Stimulated activated CD8-positive, alpha-beta memory T cell treated with anti-CD3 and anti-CD28 coated beads, Interleukin-12 subunit alpha, Interleukin-12 subunit beta, amount 100 ng/mL, for 24 hours (primary cell): ENCODE data around the gene RBMS3.
"Not testable (repeated sequence)": the region's sequence is repeated elsewhere in the genome, so short reads cannot be mapped to it uniquely, and the experiment has no call there.

Experiments used
- DNase-seq: peaks from one replicate; pipeline ENCODE4 v3.0.0-alpha.2; 2020; ENCODE audit errors: extremely low read depth

The RBMS3 gene

DNA sequence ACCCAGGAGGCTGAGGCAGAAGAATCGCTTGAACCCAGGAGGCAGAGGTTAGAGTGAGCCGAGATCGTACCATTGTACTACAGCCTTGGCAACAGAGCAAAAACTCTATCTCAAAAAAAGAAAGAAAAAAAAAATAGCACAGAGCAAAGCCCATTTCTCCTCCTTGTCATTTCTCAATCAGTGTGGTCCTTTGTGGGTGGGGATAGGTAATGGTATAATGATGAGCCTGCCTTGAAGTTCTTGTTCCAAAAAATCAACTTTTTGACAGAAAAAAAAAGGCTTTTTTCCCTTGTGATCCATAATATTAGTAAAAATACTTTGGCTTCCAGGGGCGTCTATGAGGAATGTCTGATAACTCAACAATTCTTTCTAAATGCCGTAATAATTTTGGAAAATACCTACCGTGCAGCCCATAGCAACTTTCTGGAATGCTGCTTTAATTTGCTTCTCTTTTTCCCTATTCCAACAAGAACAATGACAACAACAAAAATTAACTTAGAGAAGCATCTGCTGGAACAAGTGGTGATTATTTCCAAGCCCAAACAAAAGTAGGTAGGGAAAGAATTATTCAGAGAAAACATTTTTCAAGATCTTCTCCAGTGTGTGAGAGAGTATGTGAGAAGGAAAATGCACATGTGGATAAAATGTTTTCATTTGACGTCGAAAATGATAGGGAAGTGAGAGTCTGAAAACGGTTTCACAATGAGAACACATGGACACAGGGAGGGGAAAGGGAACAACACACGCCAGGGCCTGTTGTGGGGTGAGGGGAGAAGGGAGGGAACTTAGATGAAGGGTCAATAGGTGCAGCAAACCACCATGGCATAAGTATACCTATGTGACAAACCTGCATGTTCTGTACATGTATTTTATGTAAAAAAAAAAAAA lies 337.8 kb downstream of the RBMS3 start:
- no peak for DNase-seq

DNA sequence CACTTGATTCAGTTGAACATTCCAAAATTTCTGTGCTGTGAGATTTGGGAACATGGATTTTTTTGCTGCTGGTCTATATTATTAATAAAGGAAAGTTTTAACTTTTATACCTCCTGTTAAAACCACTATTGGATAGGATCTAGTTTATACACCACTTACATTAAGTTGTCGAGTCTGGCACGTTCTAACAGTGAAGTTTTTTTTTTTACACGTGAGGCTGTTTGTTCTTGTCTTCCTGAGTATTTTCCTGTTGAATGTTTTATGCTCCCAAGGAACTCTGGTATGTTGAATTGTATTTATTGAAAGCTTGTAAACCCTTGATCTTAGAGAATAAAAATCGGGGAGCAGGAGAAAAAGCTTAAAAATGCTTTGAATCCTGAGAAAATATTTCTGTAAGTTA lies 338.8 kb downstream of the RBMS3 start:
- no peak for DNase-seq

DNA sequence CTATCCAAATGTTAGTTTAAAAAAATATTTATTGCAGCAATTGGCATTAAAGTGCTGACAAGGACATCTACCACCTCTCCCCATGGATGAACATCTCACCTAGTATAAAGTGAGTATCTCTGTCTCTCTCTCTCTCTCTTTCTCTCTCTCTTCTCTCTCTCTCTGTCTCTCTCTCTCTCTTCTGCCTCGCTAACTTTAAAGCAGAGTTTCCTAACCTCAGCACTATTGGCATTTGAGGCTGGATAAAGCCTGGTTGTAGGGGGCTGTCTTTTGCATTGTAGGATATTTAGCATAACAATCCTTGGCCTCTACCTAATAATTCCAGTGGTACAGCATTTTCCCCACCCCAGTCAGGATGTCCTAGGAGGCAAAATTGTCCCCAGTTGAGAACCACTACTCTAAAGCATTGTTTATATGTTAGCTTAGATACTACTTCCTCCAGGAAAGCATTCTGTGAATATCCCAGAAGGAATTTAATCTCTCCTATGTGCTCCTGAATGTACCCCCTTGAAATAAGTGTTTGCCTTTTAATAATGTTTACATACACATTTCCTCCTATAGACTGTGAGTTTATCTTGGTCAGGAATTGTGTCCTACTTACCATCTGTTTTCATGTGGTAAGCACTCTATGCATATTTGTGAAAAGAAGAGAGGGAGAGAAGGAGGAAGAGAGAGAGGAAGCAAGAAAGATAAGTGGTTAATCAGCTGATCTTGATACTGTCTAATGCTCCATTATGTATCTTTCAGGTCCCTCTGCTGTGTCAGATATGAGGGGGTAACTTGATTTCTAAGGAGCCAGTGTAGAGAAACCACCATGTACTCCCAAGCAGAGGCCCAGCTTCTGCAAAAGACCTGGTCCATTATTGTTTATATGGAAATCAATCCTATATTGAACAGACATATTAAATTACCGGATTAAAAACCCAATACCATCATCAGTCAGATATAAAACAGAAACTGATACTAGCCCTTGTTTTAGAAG lies 346.6 kb downstream of the RBMS3 start:
- no peak for DNase-seq

DNA sequence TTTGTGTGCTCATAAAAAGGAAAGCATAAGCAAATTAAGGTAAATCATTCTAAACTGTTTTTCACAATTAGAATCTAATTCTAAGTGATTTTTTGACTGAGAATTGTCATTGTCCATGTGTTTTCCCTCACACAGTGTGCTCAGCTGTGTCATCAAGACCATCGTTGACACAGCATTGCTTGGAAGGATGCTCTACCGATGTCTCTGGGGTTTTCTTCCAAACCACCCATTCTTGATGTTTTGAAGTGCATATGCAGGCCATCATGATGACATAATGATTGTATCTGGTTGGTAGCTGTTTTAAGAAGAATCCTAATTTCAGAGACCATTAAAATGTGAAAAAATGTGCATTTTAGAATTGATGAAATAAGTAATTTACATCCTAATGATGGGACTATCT lies 347.9 kb downstream of the RBMS3 start:
- DNase-seq = no peak

- no peak for DNase-seq
These were observed 355.0 kb downstream of the RBMS3 start for GRCh38 chr3:29635888-29636287.

GRCh38 chr3:29637068-29637467 lies 356.2 kb downstream of the RBMS3 start:
- DNase-seq = no peak

GRCh38 chr3:29639578-29640290 lies 358.9 kb downstream of the RBMS3 start:
- DNase-seq = no peak

DNA sequence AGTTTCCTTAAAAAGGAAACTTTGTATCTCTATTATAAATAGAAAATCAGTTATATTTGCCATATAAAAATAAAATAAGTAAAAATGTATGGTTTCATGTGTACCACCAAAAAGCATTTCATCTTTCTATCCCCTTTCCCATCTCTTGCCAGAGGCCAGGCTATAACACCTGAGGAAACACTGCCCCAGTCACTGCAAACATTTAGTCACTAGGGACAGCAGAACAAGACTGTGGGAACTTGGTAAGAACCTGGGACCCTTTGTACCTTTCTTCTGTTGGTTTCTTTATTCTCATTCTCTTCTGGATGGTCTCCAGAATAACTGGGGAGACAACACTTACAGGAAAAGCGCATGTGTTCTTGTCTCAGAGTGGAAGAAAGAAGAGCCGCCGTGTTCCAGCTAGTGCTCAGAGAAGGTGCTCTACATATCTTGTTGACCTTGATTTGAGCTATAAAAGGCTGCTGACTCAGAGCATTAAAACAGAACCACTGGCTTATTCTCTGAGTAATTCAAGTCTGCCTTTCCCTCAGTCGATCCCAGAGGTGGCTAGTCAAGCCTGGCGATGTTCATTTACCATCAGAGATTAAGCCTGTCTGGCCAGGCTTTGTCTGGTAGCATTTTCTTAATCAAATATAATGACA lies 361.6 kb downstream of the RBMS3 start:
- no peak for DNase-seq

GRCh38 chr3:29643034-29643425 lies 362.2 kb downstream of the RBMS3 start:
- no peak for DNase-seq

DNA sequence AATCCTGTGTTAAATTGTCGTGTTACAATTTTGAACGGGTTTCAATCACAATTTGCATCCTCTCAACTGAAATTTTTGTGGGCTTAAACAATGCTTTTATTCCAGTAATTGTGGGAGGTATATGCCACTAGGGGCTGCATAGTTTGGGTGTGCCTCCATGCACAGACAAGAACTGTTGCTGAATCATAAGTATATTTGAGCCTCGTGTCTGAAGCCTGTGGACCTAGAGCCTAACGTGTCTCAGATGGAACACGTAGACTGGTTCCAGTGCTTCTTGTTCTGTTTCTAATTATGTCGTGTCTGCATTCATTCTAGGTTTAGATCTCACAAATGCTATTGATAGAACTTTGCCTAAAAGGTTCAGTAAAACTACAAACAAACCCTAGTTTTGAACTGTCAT lies 363.4 kb downstream of the RBMS3 start:
- DNase-seq = no peak

DNA sequence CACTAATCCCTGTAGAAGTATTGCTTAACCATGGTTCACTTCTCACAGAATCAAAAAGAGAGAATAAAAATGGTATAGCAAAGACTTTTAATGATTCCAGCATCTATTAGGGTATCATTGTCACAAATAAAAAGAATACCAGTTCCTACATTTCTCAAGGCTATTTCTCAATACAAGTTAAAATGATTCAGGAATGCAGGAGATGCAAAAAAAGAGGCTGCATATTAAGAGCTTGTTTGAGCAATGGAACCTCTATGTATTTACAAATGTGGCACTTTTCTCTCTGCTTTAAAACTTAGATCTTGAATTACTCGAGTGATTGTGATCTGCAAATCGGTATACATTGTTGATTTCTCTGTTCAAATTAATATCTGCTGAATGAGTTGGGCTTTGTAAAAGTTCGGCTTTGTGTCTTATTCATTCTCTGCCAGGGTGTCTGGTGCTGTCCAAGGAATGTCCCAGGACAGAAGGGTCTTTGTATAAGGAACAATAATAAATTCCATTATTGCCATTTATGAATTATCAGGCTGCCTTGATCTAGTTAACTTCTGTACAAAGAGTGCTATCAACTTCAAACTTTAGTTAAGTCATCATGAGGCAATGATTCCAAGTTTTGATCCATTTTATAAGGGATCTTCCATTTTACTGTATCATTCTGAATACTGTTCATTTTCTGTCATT lies 364.2 kb downstream of the RBMS3 start:
- no peak for DNase-seq

- no peak for DNase-seq
These were observed 365.2 kb downstream of the RBMS3 start for GRCh38 chr3:29646043-29646442.

DNA sequence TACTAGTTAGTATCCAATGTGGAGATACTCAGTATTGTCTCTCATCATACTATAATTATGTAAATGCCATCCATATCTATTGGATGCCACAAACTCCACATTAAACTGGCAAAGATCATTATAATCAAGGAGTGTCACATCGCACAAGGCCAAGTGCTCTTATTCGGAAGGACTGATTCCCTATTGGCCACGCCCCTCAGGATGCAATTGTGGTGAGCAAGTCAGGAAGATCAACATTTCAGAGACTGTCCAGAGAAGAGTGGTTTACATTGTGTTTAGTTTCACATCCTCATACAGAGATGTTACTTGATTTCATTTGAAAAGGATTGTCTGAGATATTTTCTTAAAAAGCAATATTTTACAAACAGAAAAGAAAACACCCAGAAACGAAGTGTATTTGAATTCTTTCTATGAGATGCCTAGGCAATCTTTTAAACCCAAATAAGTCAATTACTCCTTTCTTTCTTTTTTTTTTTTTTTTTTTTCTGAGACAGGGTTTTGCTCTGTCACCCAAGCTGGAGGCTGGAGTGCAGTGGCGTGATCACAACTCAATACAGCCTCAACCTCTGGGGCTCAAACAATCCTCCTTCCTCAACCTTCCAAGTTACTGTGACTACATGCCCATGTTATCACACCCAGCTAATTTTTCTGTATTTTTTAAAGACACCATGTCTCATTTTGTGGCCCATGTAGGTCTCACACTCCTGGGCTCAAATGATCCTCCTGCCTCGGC lies 369.1 kb downstream of the RBMS3 start:
- DNase-seq = no peak

DNA sequence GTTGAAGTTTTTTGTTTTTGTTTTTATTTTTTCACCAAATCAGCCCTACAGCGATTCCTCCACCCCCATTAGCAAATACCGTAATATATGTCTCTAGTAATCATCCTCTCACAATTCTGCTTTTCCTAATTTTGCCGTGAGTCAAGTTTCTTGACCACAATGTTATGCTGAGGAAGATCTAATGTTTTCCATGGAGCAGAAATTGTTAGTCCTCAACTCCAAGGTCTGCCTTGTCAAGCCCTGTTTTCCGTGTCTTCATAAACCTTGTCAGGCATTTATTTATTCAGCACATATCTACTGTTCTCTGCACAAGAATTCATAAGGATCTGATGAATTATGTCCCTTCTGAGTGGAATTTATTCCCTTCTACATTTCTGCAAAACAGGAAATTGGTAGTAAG lies 372.8 kb downstream of the RBMS3 start:
- DNase-seq = no peak

DNA sequence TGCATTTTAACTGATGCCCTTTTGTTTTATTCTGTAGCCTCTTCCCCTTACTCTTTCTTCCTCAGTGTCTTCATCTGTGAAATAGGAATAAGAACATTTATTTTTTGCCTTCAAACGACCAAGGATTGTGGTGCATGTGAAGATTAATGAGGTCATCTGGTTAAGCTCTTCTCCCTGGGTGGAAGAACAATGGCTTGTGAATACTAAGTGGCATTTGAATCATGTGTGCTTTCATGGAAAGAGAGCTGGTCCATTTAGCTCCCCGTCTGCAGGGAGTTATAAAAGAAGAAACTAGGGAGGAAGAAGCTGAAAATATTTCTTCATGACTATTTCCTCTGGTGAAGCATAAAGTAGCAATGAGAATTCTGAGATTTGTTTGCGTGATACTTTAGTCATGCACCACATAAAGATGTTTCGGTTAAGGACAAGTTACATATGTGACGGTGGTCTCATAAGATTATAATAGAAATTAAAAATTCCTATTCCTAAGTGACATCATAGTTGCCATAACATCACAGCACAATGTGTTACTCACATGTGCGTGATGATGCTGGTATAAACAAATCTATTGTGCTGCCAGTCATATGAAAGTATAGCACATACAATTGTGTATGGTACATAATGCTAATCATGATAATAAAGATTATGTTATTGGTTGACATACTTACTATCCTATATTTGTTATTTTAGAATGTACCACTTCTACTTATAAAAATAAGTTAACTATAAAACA lies 374.3 kb downstream of the RBMS3 start:
- no peak for DNase-seq

DNA sequence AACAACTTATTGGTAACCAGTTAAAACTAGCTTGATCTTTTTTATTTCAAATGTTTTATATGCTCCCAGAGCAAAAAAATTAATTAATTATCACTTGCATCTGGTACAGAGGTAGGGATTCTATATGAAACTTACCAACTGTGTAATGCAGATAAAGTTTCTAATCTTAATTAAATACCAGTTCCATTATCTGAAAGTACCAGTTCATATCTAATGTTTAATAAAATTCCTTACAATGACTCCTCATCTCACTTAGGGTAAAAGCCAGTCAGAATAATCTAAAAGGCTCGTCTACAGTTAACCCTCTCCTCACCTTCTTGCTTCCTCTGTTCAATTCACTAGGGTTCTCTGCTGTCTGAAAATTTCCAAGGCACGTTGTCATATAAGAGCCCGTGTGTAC lies 384.8 kb downstream of the RBMS3 start:
- no peak for DNase-seq

DNA sequence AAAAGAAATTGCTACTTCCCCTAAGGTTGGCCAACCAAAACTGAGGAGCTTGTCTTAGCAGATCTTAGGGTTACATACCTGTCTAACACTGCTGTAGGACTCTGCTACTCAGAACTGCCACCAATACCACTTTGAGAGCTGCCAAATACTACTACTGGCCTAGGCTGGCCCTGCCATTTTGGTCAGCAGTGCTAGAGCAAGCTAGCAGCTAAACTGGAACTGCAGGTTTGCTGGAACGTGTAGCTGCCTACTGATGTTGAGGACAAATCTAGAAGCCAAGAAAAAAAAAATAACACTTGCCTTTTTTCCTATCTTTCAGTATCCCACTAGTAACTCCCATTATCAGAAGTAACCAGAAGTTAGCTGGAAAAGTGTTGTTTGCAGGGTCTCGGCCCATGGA lies 387.4 kb downstream of the RBMS3 start:
- no peak for DNase-seq

GRCh38 chr3:29668728-29669127 lies 387.9 kb downstream of the RBMS3 start:
- no peak for DNase-seq

- DNase-seq = not testable (repeated sequence)
These were observed 389.6 kb downstream of the RBMS3 start for GRCh38 chr3:29670476-29670875.

DNA sequence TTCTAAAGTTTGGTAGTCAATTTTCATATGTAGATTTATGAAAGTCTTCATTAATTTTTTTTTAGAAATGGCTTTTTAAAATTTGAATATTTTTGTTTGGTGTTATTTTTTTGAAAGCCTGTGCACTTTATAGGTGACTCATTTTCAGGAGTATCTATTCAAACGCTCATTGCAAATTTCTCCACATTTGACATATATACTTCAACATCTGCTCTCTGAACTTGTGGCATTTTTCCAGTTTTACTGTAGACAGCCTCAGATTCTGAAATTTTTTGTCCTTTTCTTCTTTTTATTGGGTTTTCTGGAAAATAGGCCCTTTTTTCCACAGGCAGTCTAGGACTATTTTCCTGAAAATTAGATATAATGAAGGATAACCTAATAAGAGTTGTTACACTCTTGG lies 396.6 kb downstream of the RBMS3 start:
- no peak for DNase-seq
